ENCODE measurements around the gene UBE2QL1.

DNA sequence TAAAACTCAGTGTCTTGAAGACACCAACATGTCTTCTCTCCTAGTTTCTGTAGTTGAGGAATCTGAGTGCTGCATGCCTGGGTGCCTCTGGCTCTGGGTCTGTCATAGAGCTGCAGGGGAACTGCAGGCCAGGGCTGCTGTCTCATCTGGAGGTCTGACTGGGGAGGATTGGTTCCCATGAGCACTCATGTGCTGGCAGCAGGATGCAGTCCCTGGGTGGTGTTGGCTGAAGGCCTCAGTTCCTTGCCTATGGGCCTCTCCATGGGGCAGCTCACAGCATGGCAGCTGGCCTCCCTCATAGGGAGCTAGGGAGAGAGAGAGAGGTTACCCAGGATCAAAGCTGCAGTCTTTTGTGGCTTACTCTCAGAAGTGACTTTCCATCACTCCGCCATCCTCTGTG, 22.6 kb downstream of the UBE2QL1 start:
- TF ChIP-seq, protein P1, sequence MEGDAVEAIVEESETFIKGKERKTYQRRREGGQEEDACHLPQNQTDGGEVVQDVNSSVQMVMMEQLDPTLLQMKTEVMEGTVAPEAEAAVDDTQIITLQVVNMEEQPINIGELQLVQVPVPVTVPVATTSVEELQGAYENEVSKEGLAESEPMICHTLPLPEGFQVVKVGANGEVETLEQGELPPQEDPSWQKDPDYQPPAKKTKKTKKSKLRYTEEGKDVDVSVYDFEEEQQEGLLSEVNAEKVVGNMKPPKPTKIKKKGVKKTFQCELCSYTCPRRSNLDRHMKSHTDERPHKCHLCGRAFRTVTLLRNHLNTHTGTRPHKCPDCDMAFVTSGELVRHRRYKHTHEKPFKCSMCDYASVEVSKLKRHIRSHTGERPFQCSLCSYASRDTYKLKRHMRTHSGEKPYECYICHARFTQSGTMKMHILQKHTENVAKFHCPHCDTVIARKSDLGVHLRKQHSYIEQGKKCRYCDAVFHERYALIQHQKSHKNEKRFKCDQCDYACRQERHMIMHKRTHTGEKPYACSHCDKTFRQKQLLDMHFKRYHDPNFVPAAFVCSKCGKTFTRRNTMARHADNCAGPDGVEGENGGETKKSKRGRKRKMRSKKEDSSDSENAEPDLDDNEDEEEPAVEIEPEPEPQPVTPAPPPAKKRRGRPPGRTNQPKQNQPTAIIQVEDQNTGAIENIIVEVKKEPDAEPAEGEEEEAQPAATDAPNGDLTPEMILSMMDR (IDR thresholded peaks at IDR 0.05): no peak
- no peak for TF ChIP-seq POLR2A (IDR thresholded peaks at IDR 0.05)
